Right atrium auricular region (tissue), 2 donors: ENCODE results near the gene ST3GAL4. TPM values are rescaled to one million over a fixed set of nuclear protein-coding genes. Genes with fewer than 3 reads are reported as not detected.

Experiments used
- DNase-seq: peaks from one replicate; pipeline ENCODE4 v3.0.0-alpha.2; 2019; ENCODE audit warnings: low spot score
- H3K27ac ChIP-seq, 2 donors: fragments of 200-600 bp; sonication (generic); 1 replicate in 1 of 2; 2 replicates in 1 of 2; pipeline ENCODE4 v1.5.1; 2016 to 2019
- H3K27me3 ChIP-seq, 2 donors: fragments of 200-600 bp; sonication (generic); one replicate each; pipeline versions ENCODE4 v1.5.1 to v1.6.0; 2017 to 2019
- H3K36me3 ChIP-seq: fragments of 200-600 bp; sonication (generic); one replicate; pipeline ENCODE4 v1.5.1; 2016
- H3K4me1 ChIP-seq, 2 donors: fragments of 200-600 bp; sonication (generic); one replicate each; pipeline versions ENCODE4 v1.5.1 to v1.6.0; 2017 to 2019
- H3K4me3 ChIP-seq, 2 donors: fragments of 200-600 bp; sonication (generic); 1 replicate in 1 of 2; 2 replicates in 1 of 2; pipeline ENCODE4 v1.5.1; 2017 to 2019; ENCODE audit warnings: mild to moderate bottlenecking in 1 of 2, moderate library complexity in 1 of 2
- H3K9me3 ChIP-seq, 2 donors: fragments of 200-600 bp; sonication (generic); one replicate each; pipeline ENCODE4 v1.5.1; 2019
- total RNA-seq, 2 donors: library from RNA; depleted of rRNA; stranded (reverse); fragments of >200 nt; gene quantifications; one replicate each; pipeline ENCODE4 v1.1.0, GENCODE V29; 2016
- TF ChIP-seq, protein P1 (sequence below), 2 donors: fragments of 200-600 bp; sonication (generic); IDR thresholded peaks; one replicate each; pipeline ENCODE4 v1.5.1; 2019; ENCODE audit warnings: antibody characterized with exemption in 2 of 2

The ST3GAL4 gene
- total RNA-seq, 2 donors from 2014 or later = 67.5 to 103 TPM

- H3K4me3 ChIP-seq = no peak overlapping the region
- H3K36me3 ChIP-seq = no peaks in the 10 kb centered on the region
- H3K27me3 ChIP-seq = no peaks in the 10 kb centered on the region
- TF ChIP-seq, protein P1, sequence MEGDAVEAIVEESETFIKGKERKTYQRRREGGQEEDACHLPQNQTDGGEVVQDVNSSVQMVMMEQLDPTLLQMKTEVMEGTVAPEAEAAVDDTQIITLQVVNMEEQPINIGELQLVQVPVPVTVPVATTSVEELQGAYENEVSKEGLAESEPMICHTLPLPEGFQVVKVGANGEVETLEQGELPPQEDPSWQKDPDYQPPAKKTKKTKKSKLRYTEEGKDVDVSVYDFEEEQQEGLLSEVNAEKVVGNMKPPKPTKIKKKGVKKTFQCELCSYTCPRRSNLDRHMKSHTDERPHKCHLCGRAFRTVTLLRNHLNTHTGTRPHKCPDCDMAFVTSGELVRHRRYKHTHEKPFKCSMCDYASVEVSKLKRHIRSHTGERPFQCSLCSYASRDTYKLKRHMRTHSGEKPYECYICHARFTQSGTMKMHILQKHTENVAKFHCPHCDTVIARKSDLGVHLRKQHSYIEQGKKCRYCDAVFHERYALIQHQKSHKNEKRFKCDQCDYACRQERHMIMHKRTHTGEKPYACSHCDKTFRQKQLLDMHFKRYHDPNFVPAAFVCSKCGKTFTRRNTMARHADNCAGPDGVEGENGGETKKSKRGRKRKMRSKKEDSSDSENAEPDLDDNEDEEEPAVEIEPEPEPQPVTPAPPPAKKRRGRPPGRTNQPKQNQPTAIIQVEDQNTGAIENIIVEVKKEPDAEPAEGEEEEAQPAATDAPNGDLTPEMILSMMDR (IDR thresholded peaks at IDR 0.05) = no peak
- no peak for DNase-seq
- no peaks in the 10 kb centered on the region for H3K9me3 ChIP-seq
- H3K27ac ChIP-seq = peak overlapping the region; percentile 60 to 68
- peaks cover 0 to 58% of the 10 kb centered on the region in 2 donors for H3K4me1 ChIP-seq
Observed at GRCh38 chr11:126438272-126438671, 82.8 kb downstream of the ST3GAL4 start.

- Histone ChIP-seq H3K27ac (peak overlapping the region; percentile 60 to 68), H3K4me1 (peaks cover 0 to 53% of the 10 kb centered on the region in 2 donors), H3K9me3 (no peaks in the 10 kb centered on the region), H3K36me3 (no peaks in the 10 kb centered on the region), H3K27me3 (no peaks in the 10 kb centered on the region), H3K4me3 (no peak overlapping the region)
- no peak for DNase-seq
- TF ChIP-seq, protein P1 (IDR thresholded peaks at IDR 0.05) = no peak
Observed at GRCh38 chr11:126438691-126439090, 83.2 kb downstream of the ST3GAL4 start.

- Histone ChIP-seq H3K36me3 (no peaks in the 10 kb centered on the region), H3K4me1 (peaks cover 0 to 38% of the 10 kb centered on the region in 2 donors), H3K27ac (no peak overlapping the region), H3K4me3 (no peak overlapping the region), H3K27me3 (no peaks in the 10 kb centered on the region), H3K9me3 (no peaks in the 10 kb centered on the region)
- DNase-seq = no peak
- TF ChIP-seq, protein P1 (IDR thresholded peaks at IDR 0.05) = no peak
Observed at GRCh38 chr11:126440276-126440675, 84.8 kb downstream of the ST3GAL4 start.

- H3K27ac ChIP-seq = no peak overlapping the region
- H3K36me3 ChIP-seq = no peaks in the 10 kb centered on the region
- peak; percentile 86 for DNase-seq
- no peaks in the 10 kb centered on the region for H3K27me3 ChIP-seq
- peaks cover 0 to 31% of the 10 kb centered on the region in 2 donors for H3K4me1 ChIP-seq
- no peaks in the 10 kb centered on the region for H3K9me3 ChIP-seq
- H3K4me3 ChIP-seq = no peak overlapping the region
- TF ChIP-seq, protein P1 (IDR thresholded peaks at IDR 0.05) = peak; percentile 91 to 98
Observed at GRCh38 chr11:126440792-126441514, 85.5 kb downstream of the ST3GAL4 start.

GRCh38 chr11:126443120-126443519 is 87.6 kb downstream of the ST3GAL4 start:
- H3K9me3 ChIP-seq = no peaks in the 10 kb centered on the region
- H3K4me3 ChIP-seq = no peak overlapping the region
- H3K27ac ChIP-seq = no peak overlapping the region
- TF ChIP-seq, protein P1 (IDR thresholded peaks at IDR 0.05) = no peak
- no peaks in the 10 kb centered on the region for H3K27me3 ChIP-seq
- peaks cover 0 to 18% of the 10 kb centered on the region in 2 donors for H3K4me1 ChIP-seq
- H3K36me3 ChIP-seq = no peaks in the 10 kb centered on the region
- no peak for DNase-seq

GRCh38 chr11:126444072-126444471 is 88.6 kb downstream of the ST3GAL4 start:
- Histone ChIP-seq H3K27ac (no peak overlapping the region), H3K4me3 (no peak overlapping the region), H3K27me3 (no peaks in the 10 kb centered on the region), H3K4me1 (peaks cover 0 to 9% of the 10 kb centered on the region in 2 donors), H3K36me3 (no peaks in the 10 kb centered on the region), H3K9me3 (no peaks in the 10 kb centered on the region)
- TF ChIP-seq, protein P1 (IDR thresholded peaks at IDR 0.05) = no peak
- no peak for DNase-seq
